Measurements from ENCODE around the gene PRKAG2.

Gene PRKAG2

GRCh38 chr7:151814400-151815009 lies 62.4 kb downstream of the PRKAG2 start:
- no peak for DNase-seq

DNA sequence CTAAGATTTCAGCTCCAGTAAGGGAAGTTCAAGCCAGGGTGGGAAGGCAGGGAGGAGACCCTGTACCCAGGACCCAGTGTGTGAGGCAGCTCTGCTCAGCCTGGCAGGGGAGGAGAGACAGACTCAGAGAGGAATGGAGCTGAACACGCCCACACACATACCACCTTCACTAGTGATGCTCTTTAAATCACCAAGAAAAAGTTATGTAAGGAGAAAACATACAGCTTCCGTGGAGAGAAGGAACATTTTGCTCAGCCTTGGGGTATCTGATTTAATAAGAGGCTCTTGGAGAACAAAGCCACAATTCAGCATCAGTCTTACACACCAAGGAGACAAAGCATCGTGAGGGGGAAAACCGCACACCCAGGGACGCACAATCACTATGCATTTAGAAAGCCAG lies 62.9 kb downstream of the PRKAG2 start:
- no peak for DNase-seq

GRCh38 chr7:151813445-151813844 lies 63.5 kb downstream of the PRKAG2 start:
- DNase-seq: no peak

GRCh38 chr7:151812967-151813366 lies 63.9 kb downstream of the PRKAG2 start:
- DNase-seq: no peak

- DNase-seq: no peak
Observed at GRCh38 chr7:151810441-151811232, 66.3 kb downstream of the PRKAG2 start.

- DNase-seq: no peak
Observed at GRCh38 chr7:151809864-151810170, 67.1 kb downstream of the PRKAG2 start.

DNA sequence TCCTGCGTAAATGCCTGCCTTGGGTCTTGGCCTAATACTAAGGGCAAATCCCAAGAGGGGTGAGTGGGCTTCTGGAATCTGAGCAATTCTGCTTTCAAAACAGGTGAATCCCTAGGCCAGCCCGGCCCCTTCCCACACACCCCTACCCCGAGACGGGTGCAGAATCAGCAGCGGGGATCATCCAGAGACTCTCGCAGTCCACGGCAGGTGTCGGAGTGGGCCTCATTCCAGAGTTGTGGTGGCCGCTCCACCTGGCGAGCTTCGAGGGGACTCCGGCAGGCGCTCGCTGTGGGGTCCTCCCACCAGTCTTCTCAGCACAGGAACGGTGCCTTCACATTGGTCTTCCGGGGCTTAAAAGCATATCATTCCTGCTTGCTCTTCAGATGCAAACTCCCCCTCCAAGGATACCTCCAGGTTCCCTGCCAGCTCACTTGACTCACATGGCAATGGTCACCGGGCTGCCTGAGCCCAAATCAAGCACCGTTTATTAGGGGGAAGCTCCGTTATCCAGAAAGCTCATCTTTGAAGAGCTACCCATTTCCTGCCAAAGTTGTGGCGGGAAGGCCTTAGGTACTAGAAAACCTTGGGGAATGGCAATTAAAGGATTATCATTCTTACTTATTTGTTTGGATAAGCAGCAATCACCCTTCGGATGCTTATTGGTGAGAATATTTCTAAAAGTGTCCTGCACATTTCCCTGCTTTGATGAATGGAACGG lies 67.6 kb downstream of the PRKAG2 start:
- DNase-seq: no peak

- DNase-seq: peak in 1 of 2 donors; percentile 15
Observed at GRCh38 chr7:151808400-151809145, 68.3 kb downstream of the PRKAG2 start.

DNA sequence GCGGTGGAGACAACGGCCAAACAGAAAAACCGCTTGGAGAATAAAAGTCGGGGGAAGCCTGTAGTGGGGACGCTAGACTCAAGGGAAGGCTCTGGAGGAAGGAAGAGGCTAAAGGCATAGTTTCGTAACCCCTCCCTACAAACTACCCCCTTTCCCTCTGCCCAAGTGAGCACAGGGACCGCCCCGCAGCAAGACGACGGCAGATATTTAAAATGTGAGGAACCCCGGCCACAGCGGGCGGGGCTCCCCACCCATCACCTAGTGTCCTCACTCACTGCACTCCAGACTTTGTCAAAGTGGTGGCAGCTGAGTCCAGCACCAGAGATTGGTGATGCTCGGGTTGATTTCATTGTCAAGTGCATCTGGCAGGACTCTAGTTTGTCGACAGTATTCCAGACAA lies 69.1 kb downstream of the PRKAG2 start:
- DNase-seq: no peak

- DNase-seq: no peak
Observed at GRCh38 chr7:151806952-151807775, 69.8 kb downstream of the PRKAG2 start.

DNA sequence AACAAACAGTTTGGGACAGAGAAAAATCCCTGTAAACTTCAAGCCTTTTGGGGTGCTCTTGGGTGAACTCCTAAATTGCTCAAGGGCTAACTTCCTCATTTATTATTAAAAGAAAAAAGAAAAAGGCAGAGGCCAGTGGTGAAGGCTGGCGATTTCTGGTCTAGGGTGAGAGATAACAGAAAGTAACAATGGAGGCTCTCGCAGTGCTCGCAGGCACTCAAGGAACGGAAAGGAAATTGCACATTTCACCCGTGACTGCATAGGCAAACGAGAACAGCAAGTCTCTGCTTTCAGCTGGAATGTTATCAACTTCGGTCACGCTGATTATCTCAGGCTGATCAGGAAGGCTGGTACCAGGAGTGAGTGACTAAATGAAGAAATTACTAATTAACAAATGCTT lies 70.7 kb downstream of the PRKAG2 start:
- DNase-seq: peak in 1 of 2 donors; percentile 16

GRCh38 chr7:151805191-151805590 lies 71.7 kb downstream of the PRKAG2 start:
- no peak for DNase-seq

- no peak for DNase-seq
Observed at GRCh38 chr7:151804756-151805155, 72.2 kb downstream of the PRKAG2 start.

DNA sequence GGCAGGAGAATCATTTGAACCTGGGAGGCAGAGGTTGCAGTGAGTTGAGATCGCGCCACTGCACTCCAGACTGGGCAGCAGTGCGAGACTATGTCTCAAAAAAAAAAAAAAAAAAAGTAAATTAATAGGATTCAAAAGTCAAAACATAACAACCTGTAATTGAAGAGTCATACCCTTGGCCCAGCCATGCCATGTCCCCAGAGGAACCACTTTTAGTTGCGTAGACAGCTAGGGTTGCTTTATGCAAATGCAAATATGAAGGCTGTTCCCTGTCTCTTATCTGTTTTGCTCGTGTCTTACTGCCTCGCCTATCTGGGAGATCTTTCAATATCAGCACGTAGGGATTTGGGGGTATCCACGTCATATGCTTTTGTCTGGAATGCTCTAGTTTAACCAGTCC lies 73.1 kb downstream of the PRKAG2 start:
- DNase-seq: no peak

DNA sequence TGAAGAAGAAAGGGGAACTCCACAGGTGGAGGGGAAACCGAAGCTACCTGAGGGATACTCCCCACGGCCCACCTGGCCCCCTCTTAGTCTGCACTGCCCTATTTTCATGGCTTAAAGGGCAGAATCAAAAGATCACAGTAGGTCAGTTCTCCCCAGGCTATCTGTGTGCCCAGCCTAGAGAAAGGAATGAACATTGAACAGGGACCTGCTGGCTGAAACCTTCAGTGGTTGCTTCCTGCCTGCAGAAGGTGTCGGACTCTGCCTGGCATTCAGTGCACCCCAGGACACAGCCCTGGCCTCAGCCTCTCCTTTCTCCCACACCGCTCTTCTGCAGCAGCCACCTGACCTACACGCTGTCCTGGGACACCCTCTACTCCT lies 74.5 kb downstream of the PRKAG2 start:
- no peak for DNase-seq

GRCh38 chr7:151801782-151802468 lies 75.0 kb downstream of the PRKAG2 start:
- DNase-seq: no peak

GRCh38 chr7:151801291-151801690 lies 75.6 kb downstream of the PRKAG2 start:
- no peak for DNase-seq

DNA sequence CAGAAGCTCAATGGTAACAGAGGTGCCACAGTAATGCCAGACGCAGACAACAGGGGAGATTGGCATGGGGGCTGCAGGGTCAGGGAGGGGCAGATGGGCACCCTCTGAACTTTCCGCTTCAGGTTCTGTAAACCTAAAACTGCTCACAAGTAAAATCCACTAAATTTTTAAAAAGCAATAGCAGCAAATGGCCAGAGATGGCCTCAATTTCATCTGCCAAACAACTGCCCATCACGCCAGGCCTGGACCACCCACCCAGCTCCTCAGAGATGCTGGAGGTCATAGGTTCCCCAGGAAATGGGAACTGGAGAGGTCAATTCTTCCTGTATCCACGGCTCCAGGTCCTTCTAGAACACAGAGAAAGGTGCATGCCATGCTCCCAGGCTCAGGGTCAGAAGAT lies 76.1 kb downstream of the PRKAG2 start:
- no peak for DNase-seq

GRCh38 chr7:151800391-151800790 lies 76.5 kb downstream of the PRKAG2 start:
- DNase-seq: no peak

GRCh38 chr7:151799506-151799905 lies 77.4 kb downstream of the PRKAG2 start:
- no peak for DNase-seq

DNA sequence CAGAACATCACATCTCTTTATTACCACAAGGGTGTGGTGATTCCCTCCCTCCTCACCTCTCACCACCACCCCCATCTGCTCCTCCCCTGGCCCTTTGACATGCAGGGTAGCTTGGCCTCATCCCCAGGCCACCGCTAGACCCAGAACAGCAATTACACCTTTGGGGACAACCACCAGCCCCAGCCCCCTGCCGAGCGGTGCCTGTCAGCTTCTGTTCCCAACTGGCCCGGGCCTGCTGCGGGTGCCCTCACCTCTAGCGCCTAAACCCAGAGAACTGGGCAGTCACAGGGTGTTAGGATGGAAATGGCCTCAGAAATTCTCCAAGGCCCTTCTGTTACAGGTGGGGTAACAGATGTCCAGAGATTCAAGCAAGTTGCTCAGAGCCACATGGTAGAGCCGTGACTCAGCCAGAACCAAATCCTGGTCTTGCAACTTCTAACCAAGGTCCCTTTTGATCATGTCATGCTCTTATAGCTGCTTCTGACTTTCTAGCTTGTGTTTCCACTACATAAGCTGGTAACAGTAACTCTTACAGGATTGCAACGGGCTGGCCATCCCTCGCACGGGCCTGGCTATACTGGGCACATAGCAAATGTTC lies 78.0 kb downstream of the PRKAG2 start:
- DNase-seq: no peak
